Measurements from ENCODE around the gene COL7A1. TPM values are rescaled to one million over a fixed set of nuclear protein-coding genes. Genes with fewer than 3 reads are reported as not detected.
"Not testable (repeated sequence)": the region's sequence is repeated elsewhere in the genome, so short reads cannot be mapped to it uniquely, and the experiment has no call there.

Gene COL7A1
- total RNA-seq, 1 experiment from 2014 or later, result 12.7 TPM

- peak; percentile 91 for DNase-seq (ENCODE audit: low read depth)
Measured at GRCh38 chr3:48564022-48564421, 31.1 kb downstream of the COL7A1 start.

GRCh38 chr3:48563382-48563918 lies 31.7 kb downstream of the COL7A1 start, which contains the start of gene UCN2:
TSS of gene UCN2 (minus strand) at chr3:48563781. CDS start at chr3:48563124, 657 bp downstream.
- DNase-seq (ENCODE audit: low read depth), result peak; percentile 67

- DNase-seq (ENCODE audit: low read depth), result no peak
Measured at GRCh38 chr3:48562367-48563095, 32.6 kb downstream of the COL7A1 start.

- peak; percentile 85 for DNase-seq (ENCODE audit: low read depth)
Measured at GRCh38 chr3:48561045-48561736, 33.9 kb downstream of the COL7A1 start.

GRCh38 chr3:48560648-48561018 lies 34.5 kb downstream of the COL7A1 start:
- peak; percentile 49 for DNase-seq (ENCODE audit: low read depth)

GRCh38 chr3:48558493-48559134 lies 36.5 kb downstream of the COL7A1 start:
- no peak for DNase-seq (ENCODE audit: low read depth)

GRCh38 chr3:48556796-48557626 lies 38.1 kb downstream of the COL7A1 start, which contains the start of gene PFKFB4:
TSS of gene PFKFB4 (minus strand) at chr3:48556803. CDS start at chr3:48556777, 26 bp downstream.
- peak; percentile 99 for DNase-seq (ENCODE audit: low read depth)

- no peak for DNase-seq (ENCODE audit: low read depth)
Measured at GRCh38 chr3:48555949-48556795, 39.0 kb downstream of the COL7A1 start.

GRCh38 chr3:48555231-48555948 lies 39.7 kb downstream of the COL7A1 start:
- DNase-seq (ENCODE audit: low read depth), result no peak

- DNase-seq (ENCODE audit: low read depth), result no peak
Measured at GRCh38 chr3:48553886-48554845, 41.0 kb downstream of the COL7A1 start.

GRCh38 chr3:48553361-48553760 lies 41.8 kb downstream of the COL7A1 start:
- DNase-seq (ENCODE audit: low read depth), result no peak

GRCh38 chr3:48552111-48552951 lies 42.8 kb downstream of the COL7A1 start:
- no peak for DNase-seq (ENCODE audit: low read depth)

- DNase-seq (ENCODE audit: low read depth), result not testable (repeated sequence)
Measured at GRCh38 chr3:48551651-48552050, 43.5 kb downstream of the COL7A1 start.

GRCh38 chr3:48548729-48549705 lies 46.1 kb downstream of the COL7A1 start:
- DNase-seq (ENCODE audit: low read depth), result peak; percentile 68

- no peak for DNase-seq (ENCODE audit: low read depth)
Measured at GRCh38 chr3:48548126-48548525, 47.0 kb downstream of the COL7A1 start.

- no peak for DNase-seq (ENCODE audit: low read depth)
Measured at GRCh38 chr3:48546203-48546829, 48.8 kb downstream of the COL7A1 start.
